Right ventricle myocardium inferior (tissue), 1 donor: Measurements from ENCODE around the gene SPOCK1. TPM values are rescaled to one million over a fixed set of nuclear protein-coding genes. Genes with fewer than 3 reads are reported as not detected.

Experiments used
- ATAC-seq: fragments of 200-7000 bp; cut with Tn5 transposase; one replicate; pipeline ENCODE4 v1.9.1; 2020; ENCODE audit warnings: mild to moderate bottlenecking, moderate library complexity
- DNase-seq: peaks from one replicate; pipeline ENCODE4 v3.0.0; 2021; ENCODE audit errors: missing footprints
- intact Hi-C: fragments of 100-400 bp; cut with DNase I; formaldehyde crosslinking; loops from one replicate; pipeline ENCODE4 v1.11.0; 2022
- total RNA-seq: library from RNA; stranded (reverse); fragmentation: NEBNext Ultra II Directional; extraction: Animal tissue kit (Norgen Biotek cat#: 25700); gene quantifications from one replicate; pipeline ENCODE4 v1.2.1, GENCODE V29; 2021
- donor health status: DM: no; HTN: yes; CAD: no; lungs with severe emphysema.

SPOCK1 gene
- total RNA-seq, 1 donor from 2014 or later, result 35.5 TPM

GRCh38 chr5:137291436-137291835 lies 207.7 kb downstream of the SPOCK1 start:
- ATAC-seq, result no peak
- DNase-seq, result no peak
- intact Hi-C loops, result no loop called here

- intact Hi-C loops, result no loop called here
- ATAC-seq (no peak), DNase-seq (no peak)
These were observed 208.1 kb downstream of the SPOCK1 start for GRCh38 chr5:137291031-137291430.

- no peak for DNase-seq
- intact Hi-C loops, result no loop called here
- no peak for ATAC-seq
These were observed 208.8 kb downstream of the SPOCK1 start for GRCh38 chr5:137290373-137290772.

- no peak for DNase-seq
- no peak for ATAC-seq
- intact Hi-C loops, result no loop called here
These were observed 209.3 kb downstream of the SPOCK1 start for GRCh38 chr5:137289856-137290255.

GRCh38 chr5:137287569-137287968 lies 211.6 kb downstream of the SPOCK1 start:
- DNase-seq (no peak), ATAC-seq (no peak)
- intact Hi-C loops, result no loop called here

- no peak for DNase-seq
These were observed 213.0 kb downstream of the SPOCK1 start for GRCh38 chr5:137286025-137286610.

DNA sequence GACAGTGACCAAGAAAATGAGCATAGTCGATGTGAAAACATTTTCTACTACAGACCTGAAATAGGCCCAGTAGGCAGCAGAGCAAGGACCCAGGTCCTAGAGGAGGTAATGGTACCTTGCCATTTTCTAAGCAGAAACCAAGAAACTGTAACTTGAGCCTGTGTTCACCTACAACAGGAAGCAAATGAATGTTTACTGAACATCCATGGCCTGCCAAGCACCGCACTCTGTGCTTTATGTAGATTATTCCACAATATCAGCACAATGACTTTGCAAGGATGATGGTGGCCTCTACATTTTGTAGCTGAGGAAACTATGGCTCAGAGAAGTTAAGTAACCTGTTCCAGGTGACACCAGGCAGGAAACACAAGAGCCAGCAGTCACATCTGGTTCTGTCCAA lies 215.3 kb downstream of the SPOCK1 start:
- ATAC-seq (no peak), DNase-seq (no peak)
- intact Hi-C loops, result no loop called here

More at GRCh38 chr5:137286025-137286610, 213.0 kb downstream of the SPOCK1 start:
- intact Hi-C loops, result no loop called here
- ATAC-seq, result no peak

- DNase-seq (no peak), ATAC-seq (peak; percentile 62)
- intact Hi-C loops, result no loop called here
These were observed 216.9 kb downstream of the SPOCK1 start for GRCh38 chr5:137282216-137282615.

DNA sequence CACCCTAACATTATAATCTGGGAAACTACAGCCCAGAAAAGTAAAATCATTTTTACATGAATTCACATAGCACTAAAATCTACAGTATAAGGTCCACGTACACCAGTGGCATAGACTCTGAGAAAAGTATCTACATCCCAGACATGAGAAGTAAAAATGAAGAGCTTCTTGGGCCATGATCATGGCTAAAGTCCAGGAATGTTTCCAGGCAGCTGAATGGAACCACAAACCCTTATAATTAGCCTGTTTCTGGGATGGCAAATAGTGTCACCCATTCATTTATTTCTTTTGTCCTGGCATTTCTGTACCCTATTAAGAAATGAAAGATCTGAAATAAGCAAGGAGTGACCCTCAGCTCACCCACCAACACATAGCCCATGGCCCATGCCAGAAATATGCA lies 217.9 kb downstream of the SPOCK1 start:
- ATAC-seq, result no peak
- intact Hi-C loops, result no loop called here

DNA sequence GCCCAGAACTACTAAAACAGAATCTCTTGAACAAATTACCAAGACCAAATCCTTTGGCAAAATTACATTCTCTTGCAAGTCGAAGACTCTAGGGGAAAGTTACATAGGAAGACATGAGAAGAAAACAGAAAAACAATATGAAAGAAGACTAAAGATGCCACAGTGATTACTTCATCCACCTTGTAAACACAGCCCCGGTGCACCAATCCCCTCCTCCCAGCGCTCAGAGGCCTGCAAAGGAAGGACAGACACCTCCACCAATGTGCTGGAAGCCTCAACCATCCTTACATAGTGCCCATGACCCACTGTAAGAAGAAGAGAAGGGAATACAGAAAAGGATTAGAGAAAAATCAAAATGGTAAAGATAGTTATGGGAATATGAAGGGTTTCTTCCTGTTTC lies 218.5 kb downstream of the SPOCK1 start:
- DNase-seq (no peak), ATAC-seq (no peak)
- intact Hi-C loops, result no loop called here

More for the DNA sequence above, 217.9 kb downstream of the SPOCK1 start:
- DNase-seq, result no peak

- intact Hi-C loops, result no loop called here
- DNase-seq (no peak), ATAC-seq (no peak)
These were observed 219.4 kb downstream of the SPOCK1 start for GRCh38 chr5:137279521-137280231.

- intact Hi-C loops, result no loop called here
- ATAC-seq, result no peak
- DNase-seq, result no peak
These were observed 220.7 kb downstream of the SPOCK1 start for GRCh38 chr5:137278476-137278875.

GRCh38 chr5:137275083-137275482 lies 224.0 kb downstream of the SPOCK1 start:
- DNase-seq (no peak), ATAC-seq (no peak)
- intact Hi-C loops, result no loop called here

- no peak for DNase-seq
- intact Hi-C loops, result no loop called here
- ATAC-seq, result no peak
These were observed 225.6 kb downstream of the SPOCK1 start for GRCh38 chr5:137273511-137273910.

DNA sequence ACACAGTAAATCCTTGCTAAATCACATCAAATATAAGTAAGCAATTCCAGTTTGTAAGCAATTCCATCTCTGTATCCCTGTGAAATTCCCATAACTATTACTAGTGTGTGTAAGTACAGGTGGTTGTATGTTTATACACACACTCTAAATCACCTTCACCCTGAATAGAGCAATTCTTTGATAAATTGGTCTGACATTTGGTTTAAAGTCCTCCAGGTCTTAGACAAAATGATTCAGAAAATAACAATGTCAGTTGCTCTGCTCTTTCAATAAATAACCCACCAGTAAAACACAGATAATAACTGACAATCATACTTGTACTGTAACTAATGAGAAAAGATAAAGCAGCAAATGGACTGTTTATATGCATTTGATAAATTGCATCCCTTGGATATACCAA lies 226.3 kb downstream of the SPOCK1 start:
- intact Hi-C loops, result no loop called here
- no peak for ATAC-seq
- no peak for DNase-seq

- DNase-seq (no peak), ATAC-seq (no peak)
- intact Hi-C loops, result no loop called here
These were observed 229.2 kb downstream of the SPOCK1 start for GRCh38 chr5:137269946-137270345.

GRCh38 chr5:137269274-137269673 lies 229.9 kb downstream of the SPOCK1 start:
- DNase-seq, result no peak
- peak; percentile 18 for ATAC-seq
- intact Hi-C loops, result no loop called here

- intact Hi-C loops, result no loop called here
- ATAC-seq (no peak), DNase-seq (no peak)
These were observed 230.5 kb downstream of the SPOCK1 start for GRCh38 chr5:137268646-137269045.

DNA sequence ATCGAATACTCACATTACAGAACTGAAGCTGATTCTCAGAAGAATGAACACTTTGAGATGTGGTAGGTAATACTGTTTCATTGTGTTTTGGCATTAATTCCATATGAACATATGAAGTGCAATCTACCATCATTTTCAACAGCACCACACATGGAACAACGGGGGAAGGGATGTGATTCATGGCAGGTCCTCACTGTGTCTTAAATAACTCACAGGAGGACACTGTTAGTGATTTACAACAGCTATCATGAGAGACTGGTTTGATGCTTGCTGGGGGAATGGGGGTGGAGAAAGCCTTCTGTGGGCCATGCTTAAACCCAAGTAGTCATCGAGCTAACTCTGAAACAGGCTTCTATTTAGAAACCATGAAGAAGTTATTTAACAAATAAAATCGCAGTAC lies 232.9 kb downstream of the SPOCK1 start:
- intact Hi-C loops, result no loop called here
- DNase-seq (no peak), ATAC-seq (no peak)

DNA sequence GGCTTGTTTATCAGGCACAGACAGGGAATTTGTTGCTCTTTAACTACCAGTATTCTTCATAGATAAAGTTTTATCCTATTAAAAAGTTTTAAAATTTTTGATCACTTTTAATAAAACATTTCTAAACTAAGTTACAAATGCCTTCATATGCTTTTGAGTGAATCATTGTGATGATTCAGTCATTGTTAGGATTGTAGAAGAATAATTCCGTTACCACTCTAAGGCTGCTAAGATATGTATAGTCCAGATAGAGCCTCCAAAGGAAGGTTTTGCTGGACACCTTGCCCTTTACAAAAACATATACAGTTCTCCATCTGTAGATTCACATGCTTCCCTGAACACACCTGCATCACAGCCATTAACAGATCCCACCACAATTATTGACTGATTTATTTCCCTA lies 233.7 kb downstream of the SPOCK1 start:
- DNase-seq, result no peak
- ATAC-seq, result no peak
- intact Hi-C loops, result no loop called here

DNA sequence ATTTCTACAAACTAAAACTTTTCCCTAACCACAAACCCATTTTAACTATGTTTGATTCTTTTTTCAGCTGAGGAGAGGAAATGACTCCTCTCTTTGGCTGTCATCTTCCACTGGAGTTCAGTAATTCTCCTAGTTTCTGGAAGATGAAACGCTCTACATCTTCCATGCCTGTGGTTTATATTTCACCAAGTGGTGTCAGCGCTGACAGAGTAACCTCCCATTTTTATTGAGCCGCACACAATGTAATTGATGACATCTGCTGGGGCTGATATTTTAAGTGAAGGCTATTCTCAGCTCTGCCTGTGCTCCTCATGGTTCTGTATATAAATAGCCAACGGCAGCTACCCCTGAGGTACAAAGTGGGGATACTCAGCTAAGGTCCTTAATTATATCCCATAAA lies 234.6 kb downstream of the SPOCK1 start:
- peak; percentile 41 for ATAC-seq
- intact Hi-C loops, result no loop called here

More for the DNA sequence above, 234.6 kb downstream of the SPOCK1 start:
- DNase-seq, result no peak
